ENCODE measurements around the gene LAIR2. TPM values are rescaled to one million over a fixed set of nuclear protein-coding genes. Genes with fewer than 3 reads are reported as not detected.

Gene LAIR2
- total RNA-seq, 1 experiment from 2014 or later: not detected

Other genes starting within 250 kb of the LAIR2 start
- not detected for gene LILRB5, start 245.6 kb upstream of the LAIR2 start, total RNA-seq (2021; ENCODE audit: unreplicated experiment)
- not detected for gene LILRB2, start 221.7 kb upstream of the LAIR2 start, total RNA-seq (2021; ENCODE audit: unreplicated experiment)
- not detected for gene LILRA5, start 189.7 kb upstream of the LAIR2 start, total RNA-seq (2021; ENCODE audit: unreplicated experiment)
- gene LILRA4, start 163.7 kb upstream of the LAIR2 start, total RNA-seq (2021; ENCODE audit: unreplicated experiment): not detected
- 0.89 TPM for gene LAIR1, start 137.9 kb upstream of the LAIR2 start, total RNA-seq (2021; ENCODE audit: unreplicated experiment)
- 0.37 TPM for gene TTYH1, start 87.4 kb upstream of the LAIR2 start, total RNA-seq (2021; ENCODE audit: unreplicated experiment)
- gene LENG8, start 53.6 kb upstream of the LAIR2 start, total RNA-seq (2021; ENCODE audit: unreplicated experiment): 196 TPM
- gene LENG9, start 39.1 kb upstream of the LAIR2 start, total RNA-seq (2021; ENCODE audit: unreplicated experiment): 9.0 TPM
- 0.64 TPM for gene CDC42EP5, start 29.5 kb upstream of the LAIR2 start, total RNA-seq (2021; ENCODE audit: unreplicated experiment)
- gene LILRA2, start 71.0 kb downstream of the LAIR2 start, total RNA-seq (2021; ENCODE audit: unreplicated experiment): not detected
- gene LILRA1, start 90.8 kb downstream of the LAIR2 start, total RNA-seq (2021; ENCODE audit: unreplicated experiment): not detected
- gene LILRB1, start 127.7 kb downstream of the LAIR2 start, total RNA-seq (2021; ENCODE audit: unreplicated experiment): not detected
- gene LILRB4, start 160.2 kb downstream of the LAIR2 start, total RNA-seq (2021; ENCODE audit: unreplicated experiment): not detected
- not detected for gene KIR3DL3, start 221.6 kb downstream of the LAIR2 start, total RNA-seq (2021; ENCODE audit: unreplicated experiment)
- gene KIR2DL3, start 235.7 kb downstream of the LAIR2 start, total RNA-seq (2021; ENCODE audit: unreplicated experiment): not detected

Measured in HCT116 (cell line).